HG03159 (cell line): ENCODE measurements around the gene GNS.
"Not testable (repeated sequence)": the region's sequence is repeated elsewhere in the genome, so short reads cannot be mapped to it uniquely, and the experiment has no call there.

Experiments used
- ATAC-seq: cut with Tn5 transposase; IDR thresholded peaks from one replicate; pipeline ENCODE4 v1.9.1; 2021; ENCODE audit warnings: mild to moderate bottlenecking, moderate library complexity; ENCODE audit not compliant: unreplicated experiment

The GNS gene

GRCh38 chr12:64700532-64700931 is 58.7 kb downstream of the GNS start:
- no peak for ATAC-seq

GRCh38 chr12:64699504-64700115 is 59.6 kb downstream of the GNS start:
- ATAC-seq, result no peak

- ATAC-seq, result no peak
These were observed 63.0 kb downstream of the GNS start for GRCh38 chr12:64696080-64696741.

GRCh38 chr12:64695550-64695949 is 63.7 kb downstream of the GNS start:
- no peak for ATAC-seq

- no peak for ATAC-seq
These were observed 64.8 kb downstream of the GNS start for GRCh38 chr12:64694130-64695040.

- ATAC-seq, result no peak
These were observed 67.2 kb downstream of the GNS start for GRCh38 chr12:64691795-64692583.

- no peak for ATAC-seq
These were observed 67.9 kb downstream of the GNS start for GRCh38 chr12:64691227-64691794.

GRCh38 chr12:64690236-64690635 is 69.0 kb downstream of the GNS start:
- not testable (repeated sequence) for ATAC-seq

- ATAC-seq, result no peak
These were observed 70.5 kb downstream of the GNS start for GRCh38 chr12:64688715-64689114.

- ATAC-seq, result no peak
These were observed 71.0 kb downstream of the GNS start for GRCh38 chr12:64688219-64688618.

GRCh38 chr12:64687816-64688215 is 71.4 kb downstream of the GNS start:
- ATAC-seq, result no peak

- no peak for ATAC-seq
These were observed 73.6 kb downstream of the GNS start for GRCh38 chr12:64685605-64686004.

- no peak for ATAC-seq
These were observed 74.2 kb downstream of the GNS start for GRCh38 chr12:64685050-64685449.

GRCh38 chr12:64683816-64684543 is 75.2 kb downstream of the GNS start:
- ATAC-seq, result no peak

GRCh38 chr12:64682572-64683277 is 76.5 kb downstream of the GNS start:
- no peak for ATAC-seq

- no peak for ATAC-seq
These were observed 77.8 kb downstream of the GNS start for GRCh38 chr12:64681200-64682052.

- no peak for ATAC-seq
These were observed 79.0 kb downstream of the GNS start for GRCh38 chr12:64680235-64680634.

- ATAC-seq, result no peak
These were observed 79.7 kb downstream of the GNS start for GRCh38 chr12:64679487-64680001.
